Pons (tissue), 1 donor: ENCODE measurements around the gene ADAM29.
"Not testable (repeated sequence)": the region's sequence is repeated elsewhere in the genome, so short reads cannot be mapped to it uniquely, and the experiment has no call there.

ENCODE experiments used
- DNase-seq: peaks from one replicate; pipeline ENCODE4 v3.0.0-alpha.2; 2016; ENCODE audit warnings: low spot score

Gene ADAM29

DNA sequence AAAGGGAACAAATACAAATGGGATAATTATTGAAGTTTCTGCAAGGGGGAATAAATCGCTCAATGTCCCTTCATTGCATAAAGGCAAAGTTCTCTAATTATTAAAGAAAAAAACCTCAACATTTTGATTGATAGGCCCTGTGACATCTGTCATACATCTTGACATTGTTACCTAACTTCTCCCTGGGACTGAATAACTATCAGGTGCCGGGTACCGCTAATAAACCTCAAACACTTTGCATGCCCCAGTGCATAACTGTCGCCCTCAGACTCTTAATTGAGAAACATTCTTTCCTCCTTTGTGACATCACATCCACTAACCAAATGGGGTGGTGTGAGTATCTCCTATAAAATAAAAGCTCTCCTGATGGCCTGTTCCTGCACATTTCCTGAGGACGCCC lies at the start of gene ADAM29:
Gene ADAM29 (plus strand): TSS at position 301 of the 400 bp plus-strand sequence. CDS start 57,168 bp downstream, outside the sequence.
- no peak for DNase-seq

DNA sequence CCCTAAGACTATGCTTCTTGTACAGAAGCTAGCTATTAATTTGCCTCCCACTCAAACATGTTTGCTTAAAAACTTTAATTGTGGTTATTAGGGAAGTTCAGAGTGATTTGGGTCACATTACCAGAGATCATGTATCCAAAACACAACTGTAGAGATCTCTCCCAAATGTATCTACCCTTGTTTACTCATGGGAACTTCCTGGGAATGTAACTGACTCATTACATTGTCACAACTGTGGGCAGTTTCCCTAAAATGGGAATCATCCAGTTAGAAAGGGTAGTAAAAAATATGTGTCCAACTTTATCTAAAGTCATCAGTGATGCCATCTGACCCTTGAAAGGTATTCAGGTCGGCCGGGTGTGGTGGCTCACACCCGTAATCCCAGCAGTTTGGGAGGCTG lies 48.8 kb upstream of the ADAM29 start:
- DNase-seq, result no peak

- no peak for DNase-seq
Measured at GRCh38 chr4:174870311-174870710, 47.8 kb upstream of the ADAM29 start.

- no peak for DNase-seq
Measured at GRCh38 chr4:174871407-174871806, 46.8 kb upstream of the ADAM29 start.

DNA sequence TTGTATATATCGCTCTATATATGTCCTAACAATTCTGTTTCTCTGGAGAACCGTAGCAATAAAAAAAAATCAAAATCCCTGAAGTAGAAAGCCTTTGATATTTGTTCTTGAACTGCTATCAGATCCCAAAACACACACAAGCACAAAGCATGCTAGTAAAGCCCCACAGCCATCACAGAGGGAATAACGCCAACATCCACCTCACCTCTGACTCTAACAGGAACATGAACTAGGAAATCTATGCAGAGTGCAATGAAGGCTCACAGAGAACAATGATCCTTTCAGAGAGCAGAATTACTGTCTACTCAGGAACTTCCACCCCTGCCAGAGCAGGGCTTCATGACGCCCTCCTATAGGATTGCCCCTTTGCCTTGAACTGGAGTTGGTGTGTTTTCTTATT lies 45.0 kb upstream of the ADAM29 start:
- DNase-seq, result not testable (repeated sequence)

- DNase-seq, result no peak
Measured at GRCh38 chr4:174873931-174874330, 44.2 kb upstream of the ADAM29 start.

DNA sequence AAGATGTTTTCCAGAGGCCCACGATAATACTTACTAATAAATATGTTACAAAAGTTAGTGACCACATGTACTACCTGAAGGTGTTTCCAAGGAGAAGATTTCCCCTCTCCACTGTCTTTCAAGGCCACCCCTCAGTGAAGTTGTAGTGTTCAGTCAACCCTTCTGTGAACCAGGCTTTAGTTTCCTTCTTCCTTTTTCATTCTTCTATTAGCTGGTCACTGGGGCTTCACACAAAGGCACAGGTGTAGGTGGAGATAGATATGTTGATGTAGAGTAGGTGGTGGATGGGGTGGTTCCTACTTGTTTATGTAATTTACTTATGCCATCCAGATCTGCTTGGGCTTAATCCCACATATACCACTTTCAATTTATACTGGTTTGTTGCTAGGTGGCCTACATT lies 43.3 kb upstream of the ADAM29 start:
- DNase-seq, result no peak

DNA sequence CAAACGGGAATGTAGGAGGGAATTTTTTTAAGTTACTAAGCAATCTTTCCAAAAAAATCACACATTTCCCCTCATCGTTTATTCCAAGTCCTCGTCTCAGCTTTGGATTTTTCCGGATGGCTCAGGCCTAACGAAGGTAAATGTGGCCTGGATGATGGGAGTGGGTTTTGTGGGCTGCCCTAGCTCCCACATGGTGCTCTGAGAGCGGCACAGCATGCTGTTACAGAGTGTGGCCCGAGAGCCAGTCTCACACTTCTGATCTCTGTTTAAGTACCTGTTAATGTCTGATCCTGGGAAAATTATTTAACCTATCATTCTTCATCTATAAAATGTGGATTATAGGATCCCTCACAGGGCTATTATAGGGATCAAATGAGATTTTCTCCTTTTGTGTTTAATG lies 38.2 kb upstream of the ADAM29 start:
- DNase-seq, result no peak

GRCh38 chr4:174882317-174882992 lies 35.7 kb upstream of the ADAM29 start:
- no peak for DNase-seq

GRCh38 chr4:174907508-174907907 lies 10.7 kb upstream of the ADAM29 start:
- DNase-seq, result no peak

DNA sequence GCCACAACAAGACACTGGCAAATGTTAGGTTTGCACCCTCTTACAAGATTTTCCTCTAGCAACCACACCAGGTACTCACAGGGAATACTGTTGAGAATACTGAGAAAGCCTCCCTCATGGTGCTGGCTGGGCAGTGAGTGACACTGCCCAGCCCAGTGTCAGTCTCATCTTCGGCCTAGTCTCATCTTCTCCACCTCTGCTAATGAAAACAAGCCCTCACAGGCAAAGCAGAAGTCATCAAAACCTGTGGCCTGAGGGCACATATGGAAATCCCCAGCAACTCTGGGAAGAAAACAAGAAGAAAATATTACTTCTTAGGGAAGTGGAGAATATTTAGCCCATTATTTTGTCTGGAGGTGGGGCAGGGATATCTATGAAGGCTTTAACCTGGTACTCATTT lies 7.9 kb upstream of the ADAM29 start:
- no peak for DNase-seq

DNA sequence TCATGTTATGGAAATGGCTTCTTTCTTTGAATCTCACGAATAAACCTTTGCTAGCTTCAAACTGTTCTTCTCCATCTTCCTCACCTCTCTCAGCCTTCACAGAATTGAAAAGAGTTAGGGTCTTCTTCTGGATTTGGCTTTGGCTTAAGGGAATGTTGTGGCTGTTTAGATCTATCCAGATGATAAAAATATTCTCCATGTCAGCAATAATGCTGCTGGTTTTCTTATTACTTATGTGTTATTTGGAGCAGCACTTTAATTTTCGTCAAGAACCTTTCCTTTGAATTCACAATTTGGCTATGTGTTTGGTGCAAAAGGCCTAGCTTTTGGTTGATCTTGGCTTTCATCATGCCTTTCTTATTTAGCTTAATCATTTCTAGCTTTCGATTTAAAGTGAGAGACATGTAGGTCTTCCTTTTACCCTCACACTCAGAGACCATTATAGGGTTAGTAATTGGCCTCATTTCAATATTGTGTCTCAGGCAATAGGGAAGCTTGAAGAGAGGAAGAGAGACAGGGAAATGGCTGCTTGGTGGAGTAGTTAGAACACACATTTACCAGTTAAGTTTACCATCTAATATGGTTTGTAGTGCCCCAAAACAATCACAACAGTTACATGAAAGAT lies 5.1 kb upstream of the ADAM29 start:
- no peak for DNase-seq

DNA sequence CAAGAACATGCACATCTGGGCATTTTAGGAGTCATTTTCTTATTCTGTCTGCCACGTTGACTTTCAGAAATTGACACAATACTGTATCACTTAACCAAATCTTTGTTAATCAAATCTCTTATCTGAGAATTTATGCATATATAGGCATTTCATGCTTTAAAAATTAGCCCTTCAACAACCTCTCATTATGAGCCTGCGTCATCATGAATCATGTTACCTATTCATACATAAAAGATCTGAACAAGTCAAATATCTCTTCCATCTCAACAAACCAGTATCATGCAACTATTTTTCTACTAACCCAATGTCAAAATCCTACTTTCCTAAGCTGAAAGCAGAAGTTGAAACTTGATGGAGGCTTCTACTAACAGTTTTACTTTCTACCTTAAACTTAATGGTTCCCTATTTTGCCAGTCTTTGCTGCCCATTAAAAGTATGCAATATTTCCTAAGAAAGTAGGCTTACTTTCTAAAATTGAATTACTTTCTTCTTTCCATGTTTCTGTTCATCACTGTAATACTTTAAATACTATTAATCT lies 1.8 kb downstream of the ADAM29 start:
- no peak for DNase-seq

GRCh38 chr4:174926958-174927357 lies 8.8 kb downstream of the ADAM29 start:
- no peak for DNase-seq

- DNase-seq, result no peak
Measured at GRCh38 chr4:174928174-174928573, 10.0 kb downstream of the ADAM29 start.

GRCh38 chr4:174928575-174929253 lies 10.6 kb downstream of the ADAM29 start:
- DNase-seq, result no peak

- no peak for DNase-seq
Measured at GRCh38 chr4:174929346-174929745, 11.2 kb downstream of the ADAM29 start.

DNA sequence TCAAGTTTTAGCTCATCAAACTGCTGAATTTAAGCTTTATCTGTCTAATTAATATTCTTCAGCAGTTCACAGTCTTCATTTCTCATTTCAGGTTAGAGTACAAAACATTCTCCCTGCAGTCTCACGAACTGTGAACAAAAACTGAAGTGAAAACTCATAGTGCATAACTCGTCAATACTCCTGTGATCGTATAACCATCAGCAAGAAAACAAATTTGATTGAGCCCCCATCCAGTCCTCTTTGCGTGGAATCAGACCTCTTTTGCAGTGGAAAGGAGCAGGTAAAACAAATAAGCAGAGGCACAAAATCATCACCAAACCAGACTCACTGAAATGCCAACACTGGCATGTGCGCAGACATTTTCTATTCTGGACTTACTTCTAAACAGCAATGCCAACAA lies 12.7 kb downstream of the ADAM29 start:
- no peak for DNase-seq

GRCh38 chr4:174933083-174933482 lies 14.9 kb downstream of the ADAM29 start:
- no peak for DNase-seq

DNA sequence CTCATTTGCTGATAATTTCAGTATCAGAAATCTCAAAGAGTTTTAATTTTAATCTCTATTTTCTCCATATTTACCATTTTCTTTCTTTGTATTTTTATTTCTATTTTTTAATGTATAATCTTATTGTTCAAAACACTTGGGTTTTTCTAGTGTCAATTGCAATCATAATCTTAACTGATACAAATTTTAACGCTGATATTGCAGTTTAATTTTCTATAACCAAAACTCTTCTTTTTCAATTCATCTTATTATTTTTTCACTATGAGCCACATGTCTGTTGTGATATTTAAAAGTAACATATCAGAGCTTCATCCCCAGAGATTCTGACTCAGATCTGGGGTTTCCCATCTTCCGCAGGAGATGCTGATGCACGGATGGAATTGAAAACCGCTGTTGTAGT lies 16.2 kb downstream of the ADAM29 start:
- DNase-seq, result no peak

- DNase-seq, result no peak
Measured at GRCh38 chr4:174935607-174936006, 17.4 kb downstream of the ADAM29 start.

DNA sequence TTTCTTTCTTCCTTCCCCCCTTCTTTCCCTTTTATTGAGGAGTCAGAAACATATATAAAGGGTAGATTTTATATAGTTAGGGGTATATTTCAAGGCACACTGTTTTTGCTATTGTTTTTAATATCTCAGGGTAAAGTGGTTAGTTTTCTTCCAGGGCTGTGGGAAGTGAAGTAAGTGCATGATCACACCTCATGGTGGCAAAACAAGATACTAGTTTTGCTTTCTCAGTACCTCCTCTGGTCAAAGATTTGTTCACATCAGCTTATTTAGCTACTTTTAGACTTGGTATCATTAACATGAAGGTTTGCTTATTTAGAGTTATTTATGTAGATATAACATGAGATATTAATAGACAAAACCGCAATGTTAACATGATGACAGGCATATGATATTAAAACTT lies 21.8 kb downstream of the ADAM29 start:
- DNase-seq, result no peak

GRCh38 chr4:174946246-174946645 lies 28.1 kb downstream of the ADAM29 start:
- DNase-seq, result no peak
